GM18511 (cell line): Measurements from ENCODE around the gene FOSL2.

Source experiments
- ATAC-seq: cut with Tn5 transposase; IDR thresholded peaks from one replicate; pipeline ENCODE4 v1.9.1; 2021; ENCODE audit warnings: mild to moderate bottlenecking, moderate library complexity; ENCODE audit not compliant: unreplicated experiment

Gene FOSL2

GRCh38 chr2:28356095-28356911, 36.4 kb upstream of the FOSL2 start:
- no peak for ATAC-seq

- ATAC-seq: no peak
These were observed 35.6 kb upstream of the FOSL2 start for GRCh38 chr2:28357055-28357454.

- no peak for ATAC-seq
These were observed 34.5 kb upstream of the FOSL2 start for GRCh38 chr2:28357948-28358667.

GRCh38 chr2:28358668-28359201, 33.9 kb upstream of the FOSL2 start:
- ATAC-seq: peak; percentile 2

- peak; percentile 90 for ATAC-seq
These were observed 33.2 kb upstream of the FOSL2 start for GRCh38 chr2:28359222-28360057.

- no peak for ATAC-seq
These were observed 32.5 kb upstream of the FOSL2 start for GRCh38 chr2:28360058-28360717.

GRCh38 chr2:28360718-28361293, 31.9 kb upstream of the FOSL2 start:
- no peak for ATAC-seq

GRCh38 chr2:28361991-28362710, 30.5 kb upstream of the FOSL2 start:
- ATAC-seq: no peak

- no peak for ATAC-seq
These were observed 29.6 kb upstream of the FOSL2 start for GRCh38 chr2:28362991-28363521.

- ATAC-seq: no peak
These were observed 28.9 kb upstream of the FOSL2 start for GRCh38 chr2:28363686-28364280.

GRCh38 chr2:28364610-28365009, 28.0 kb upstream of the FOSL2 start:
- no peak for ATAC-seq

GRCh38 chr2:28365158-28365557, 27.5 kb upstream of the FOSL2 start:
- no peak for ATAC-seq

GRCh38 chr2:28366149-28366495, 26.5 kb upstream of the FOSL2 start:
- ATAC-seq: no peak

GRCh38 chr2:28366496-28367282, 26.0 kb upstream of the FOSL2 start:
- ATAC-seq: no peak

GRCh38 chr2:28367667-28368356, 24.8 kb upstream of the FOSL2 start:
- no peak for ATAC-seq

- no peak for ATAC-seq
These were observed 24.3 kb upstream of the FOSL2 start for GRCh38 chr2:28368357-28368798.

GRCh38 chr2:28369358-28369757, 23.3 kb upstream of the FOSL2 start:
- ATAC-seq: no peak

- no peak for ATAC-seq
These were observed 22.3 kb upstream of the FOSL2 start for GRCh38 chr2:28370354-28370753.
